Stimulated activated CD4-positive, alpha-beta T cell treated with anti-CD3 and anti-CD28 coated beads, Interleukin-4, amount 100 ng/mL, for 48 hours (primary cell): Measurements from ENCODE around the gene GNB3.
A peak's percentile ranks its signal among the peaks of the same experiment; 100 is the strongest.

Experiments
- DNase-seq, 2 donors: peaks; one replicate each; pipeline ENCODE4 v3.0.0-alpha.2; 2020; ENCODE audit warnings: low read depth in 2 of 2

The GNB3 gene

DNA sequence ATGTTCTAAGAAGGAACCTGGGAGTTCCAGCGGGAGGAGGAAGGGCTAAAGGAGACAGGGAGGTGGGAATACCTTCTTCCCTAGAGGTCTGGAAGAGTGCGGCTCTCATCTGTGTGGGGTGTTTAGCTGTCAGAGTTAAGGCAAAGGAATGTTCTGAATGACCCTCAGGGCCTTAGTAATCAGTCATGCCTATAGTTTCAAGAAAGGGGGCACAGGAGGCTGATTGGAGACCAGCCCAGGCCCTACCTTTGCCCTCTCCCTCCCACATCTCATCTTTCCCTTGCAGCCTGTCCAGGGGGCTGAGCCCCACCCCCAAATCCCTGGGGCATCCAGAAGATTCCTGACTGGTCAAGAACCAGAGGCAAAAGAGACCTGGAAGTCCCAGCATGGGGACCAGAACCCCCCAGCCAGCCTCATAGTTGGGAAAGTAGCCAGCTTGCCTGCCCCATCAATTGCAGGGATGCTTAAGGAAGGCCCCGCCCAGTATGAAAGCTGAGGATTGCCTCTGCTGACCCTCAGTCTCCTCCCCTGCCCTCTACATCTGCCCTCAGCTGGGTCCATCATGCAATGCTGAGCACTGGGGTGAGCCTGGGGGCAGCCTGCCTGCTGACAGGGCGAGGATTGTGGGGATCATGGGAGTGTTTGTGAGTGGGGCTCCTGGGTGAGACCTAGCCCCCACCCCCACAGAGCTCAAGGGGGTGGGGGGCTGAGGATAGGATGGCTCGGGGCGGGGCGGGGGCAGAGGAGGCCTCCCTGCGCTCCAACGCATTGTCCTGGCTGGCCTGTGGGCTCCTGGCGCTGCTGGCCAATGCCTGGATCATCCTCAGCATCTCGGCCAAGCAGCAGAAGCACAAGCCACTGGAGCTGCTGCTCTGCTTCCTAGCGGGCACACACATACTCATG, 17.3 kb upstream of the GNB3 start:
- DNase-seq: no peak

DNA sequence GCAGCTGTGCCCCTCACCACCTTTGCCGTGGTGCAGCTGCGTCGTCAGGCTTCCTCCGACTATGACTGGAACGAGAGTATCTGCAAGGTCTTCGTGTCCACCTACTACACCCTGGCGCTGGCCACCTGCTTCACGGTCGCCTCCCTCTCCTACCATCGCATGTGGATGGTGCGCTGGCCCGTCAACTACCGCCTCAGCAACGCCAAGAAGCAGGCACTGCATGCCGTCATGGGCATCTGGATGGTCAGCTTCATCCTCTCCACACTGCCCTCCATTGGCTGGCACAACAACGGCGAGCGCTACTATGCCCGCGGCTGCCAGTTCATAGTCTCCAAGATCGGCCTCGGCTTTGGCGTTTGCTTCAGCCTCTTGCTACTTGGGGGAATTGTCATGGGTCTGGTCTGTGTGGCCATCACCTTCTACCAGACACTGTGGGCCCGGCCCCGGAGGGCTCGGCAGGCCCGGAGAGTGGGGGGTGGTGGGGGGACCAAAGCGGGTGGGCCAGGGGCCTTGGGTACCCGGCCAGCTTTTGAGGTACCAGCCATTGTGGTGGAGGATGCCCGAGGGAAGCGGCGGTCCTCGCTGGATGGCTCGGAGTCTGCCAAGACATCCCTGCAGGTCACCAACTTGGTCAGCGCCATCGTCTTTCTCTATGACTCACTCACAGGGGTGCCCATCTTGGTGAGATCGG, 16.5 kb upstream of the GNB3 start:
- no peak for DNase-seq

DNA sequence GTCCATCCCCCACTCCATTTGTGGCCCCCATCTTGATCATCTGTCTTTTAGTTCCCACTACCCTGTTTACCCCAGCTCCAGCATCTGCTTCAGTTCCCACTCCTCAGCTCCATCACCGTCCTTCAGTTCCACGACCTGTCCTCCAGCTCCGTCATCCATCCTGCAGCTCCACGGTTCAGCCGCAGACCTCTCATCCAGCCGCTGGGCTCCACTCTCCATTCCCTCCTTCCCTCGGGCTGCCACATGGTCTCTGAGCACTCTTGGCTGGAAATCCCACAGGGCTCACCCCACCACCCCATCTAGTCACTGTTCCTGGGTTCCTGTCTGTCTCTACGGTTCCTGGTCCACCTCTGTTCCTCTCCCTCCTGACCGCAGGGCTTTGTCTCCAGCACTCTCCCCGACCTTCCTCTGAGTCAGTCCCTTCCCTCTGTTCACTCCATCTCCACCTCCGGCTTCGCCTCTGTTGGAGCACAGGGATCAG, 15.8 kb upstream of the GNB3 start:
- no peak for DNase-seq

DNA sequence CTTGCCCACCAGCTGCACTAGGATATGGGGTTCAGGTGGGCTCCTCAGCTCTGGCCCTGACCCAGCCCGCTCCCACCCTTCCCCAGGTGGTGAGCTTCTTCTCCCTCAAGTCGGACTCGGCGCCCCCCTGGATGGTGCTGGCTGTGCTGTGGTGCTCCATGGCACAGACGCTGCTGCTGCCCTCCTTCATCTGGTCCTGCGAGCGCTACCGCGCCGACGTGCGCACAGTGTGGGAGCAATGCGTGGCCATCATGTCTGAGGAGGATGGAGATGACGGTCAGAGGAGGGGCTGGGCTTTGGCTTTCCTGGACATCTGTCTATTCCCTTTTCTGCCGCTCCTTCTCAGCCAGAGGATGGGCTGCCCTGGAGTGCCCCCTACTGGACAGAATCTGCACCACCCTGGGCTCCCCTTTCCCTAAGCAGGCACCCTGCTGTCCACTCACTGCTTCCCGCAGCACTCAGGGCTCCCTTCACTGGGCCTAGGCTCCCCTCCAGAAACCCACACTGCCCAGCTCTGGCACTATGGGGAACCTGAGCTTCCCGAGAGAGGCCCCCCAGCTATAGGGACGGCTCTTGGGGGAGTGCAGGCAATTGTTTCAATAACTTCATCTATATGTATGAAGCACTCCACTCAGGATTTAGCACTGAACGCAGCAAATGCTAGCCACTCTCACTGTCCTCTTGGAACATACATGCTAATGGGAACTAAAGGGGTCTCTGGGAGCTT, 15.2 kb upstream of the GNB3 start:
- peak; percentile 77 to 89 for DNase-seq

DNA sequence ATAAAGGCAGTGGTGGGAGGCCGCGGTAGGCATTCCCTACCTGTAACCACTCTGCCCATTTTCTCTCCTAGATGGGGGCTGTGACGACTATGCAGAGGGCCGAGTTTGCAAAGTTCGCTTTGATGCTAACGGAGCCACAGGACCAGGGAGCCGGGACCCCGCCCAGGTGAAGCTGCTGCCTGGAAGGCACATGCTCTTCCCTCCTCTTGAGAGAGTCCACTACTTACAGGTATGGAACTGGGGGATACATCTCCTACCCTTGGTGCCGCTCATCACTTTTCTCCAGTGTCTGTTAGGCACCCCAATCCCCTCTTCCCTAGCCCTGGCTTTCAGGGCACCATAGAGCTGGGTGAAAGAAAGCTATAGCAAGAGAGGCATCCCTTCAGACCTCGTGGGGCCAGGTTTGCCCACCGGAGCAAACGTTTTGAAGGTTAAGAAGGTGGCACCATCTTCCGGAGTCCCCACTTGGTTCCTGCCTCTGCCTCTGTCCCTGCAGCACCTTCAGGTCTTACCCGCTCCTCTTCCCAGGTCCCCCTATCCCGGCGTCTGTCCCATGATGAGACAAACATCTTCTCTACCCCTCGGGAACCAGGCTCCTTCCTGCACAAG, 14.5 kb upstream of the GNB3 start:
- DNase-seq: no peak

DNA sequence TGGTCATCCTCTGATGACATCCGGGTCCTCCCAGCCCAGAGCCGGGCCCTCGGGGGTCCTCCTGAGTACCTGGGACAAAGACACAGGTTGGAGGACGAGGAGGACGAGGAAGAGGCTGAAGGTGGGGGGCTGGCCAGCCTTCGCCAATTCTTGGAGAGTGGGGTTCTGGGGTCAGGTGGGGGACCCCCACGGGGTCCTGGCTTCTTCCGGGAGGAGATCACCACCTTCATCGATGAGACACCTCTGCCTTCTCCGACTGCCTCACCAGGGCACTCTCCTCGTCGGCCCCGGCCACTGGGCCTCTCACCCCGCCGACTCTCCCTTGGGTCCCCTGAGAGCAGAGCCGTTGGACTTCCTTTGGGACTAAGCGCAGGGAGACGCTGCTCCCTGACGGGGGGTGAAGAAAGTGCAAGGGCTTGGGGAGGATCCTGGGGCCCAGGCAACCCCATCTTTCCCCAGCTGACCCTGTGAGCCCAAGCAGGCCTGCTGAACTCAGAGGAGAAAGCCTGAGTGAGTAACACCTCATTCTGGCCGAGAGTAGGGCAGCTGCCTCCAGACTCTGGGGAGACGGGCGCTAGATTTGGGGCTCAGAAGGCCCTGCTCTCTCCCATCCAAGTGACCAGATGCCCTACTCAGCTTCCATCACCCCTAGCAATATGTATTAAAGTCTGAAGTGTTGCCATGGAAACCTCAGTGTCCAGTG, 13.8 kb upstream of the GNB3 start:
- no peak for DNase-seq

DNA sequence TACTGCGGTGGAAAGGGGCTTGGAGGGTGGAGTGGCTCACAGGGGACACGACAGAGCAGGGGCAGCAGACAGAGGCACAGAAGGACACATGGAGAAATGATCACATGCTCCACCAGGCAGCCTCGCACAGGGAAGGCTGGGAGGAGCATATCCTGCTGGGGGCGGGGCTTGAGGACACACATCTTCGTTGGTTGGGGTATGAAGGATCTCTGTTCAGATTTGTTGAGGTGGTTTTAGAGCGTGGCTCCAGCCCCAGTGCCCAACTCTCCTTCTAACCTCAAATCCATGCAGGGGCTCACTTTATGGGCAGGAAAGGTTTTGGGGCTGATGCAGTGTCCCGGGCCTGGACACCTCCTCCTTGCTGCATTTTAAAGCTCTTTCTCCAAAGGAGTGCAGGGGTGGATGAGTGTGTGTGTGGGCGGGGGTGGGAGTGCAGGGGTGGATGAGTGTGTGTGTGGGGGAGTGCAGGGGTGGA, 13.3 kb upstream of the GNB3 start:
- DNase-seq: peak; percentile 61 to 66

DNA sequence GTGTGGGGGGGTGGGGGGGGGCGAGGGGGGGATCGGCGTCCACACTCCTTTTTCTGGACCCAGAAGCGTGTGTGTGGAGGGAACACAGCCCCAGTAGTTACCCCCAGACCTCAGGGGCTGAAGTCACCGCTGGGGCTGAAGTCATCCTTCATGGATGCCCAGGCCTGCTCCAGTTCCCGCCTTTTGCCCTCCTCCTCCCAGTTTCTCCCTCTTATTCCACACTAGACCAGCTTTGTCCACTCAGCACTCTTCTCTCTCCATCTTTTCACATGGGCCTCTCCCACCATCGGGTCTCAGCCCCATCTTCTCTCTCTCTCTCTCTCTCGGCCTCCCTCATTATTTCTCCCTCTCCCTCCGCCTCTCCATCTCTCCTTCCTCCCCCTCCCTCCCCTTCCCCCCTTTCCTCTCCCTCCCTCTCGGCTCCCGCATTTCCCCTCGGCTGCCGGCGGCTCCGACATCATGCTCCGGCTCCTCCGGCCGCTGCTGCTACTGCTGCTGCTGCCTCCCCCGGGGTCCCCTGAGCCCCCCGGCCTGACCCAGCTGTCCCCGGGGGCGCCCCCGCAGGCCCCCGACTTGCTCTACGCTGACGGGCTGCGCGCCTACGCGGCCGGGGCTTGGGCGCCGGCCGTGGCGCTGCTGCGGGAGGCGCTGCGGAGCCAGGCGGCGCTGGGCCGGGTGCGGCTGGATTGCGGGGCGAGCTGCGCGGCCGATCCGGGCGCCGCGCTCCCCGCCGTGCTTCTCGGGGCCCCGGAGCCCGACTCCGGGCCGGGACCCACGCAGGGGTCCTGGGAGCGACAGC, 12.5 kb upstream of the GNB3 start, which contains the start of gene P3H3:
Gene P3H3, plus strand, starts transcription at position 426 of the 799 bp plus-strand sequence. Its CDS starts 34 bp downstream, at position 460.
- DNase-seq: no peak

DNA sequence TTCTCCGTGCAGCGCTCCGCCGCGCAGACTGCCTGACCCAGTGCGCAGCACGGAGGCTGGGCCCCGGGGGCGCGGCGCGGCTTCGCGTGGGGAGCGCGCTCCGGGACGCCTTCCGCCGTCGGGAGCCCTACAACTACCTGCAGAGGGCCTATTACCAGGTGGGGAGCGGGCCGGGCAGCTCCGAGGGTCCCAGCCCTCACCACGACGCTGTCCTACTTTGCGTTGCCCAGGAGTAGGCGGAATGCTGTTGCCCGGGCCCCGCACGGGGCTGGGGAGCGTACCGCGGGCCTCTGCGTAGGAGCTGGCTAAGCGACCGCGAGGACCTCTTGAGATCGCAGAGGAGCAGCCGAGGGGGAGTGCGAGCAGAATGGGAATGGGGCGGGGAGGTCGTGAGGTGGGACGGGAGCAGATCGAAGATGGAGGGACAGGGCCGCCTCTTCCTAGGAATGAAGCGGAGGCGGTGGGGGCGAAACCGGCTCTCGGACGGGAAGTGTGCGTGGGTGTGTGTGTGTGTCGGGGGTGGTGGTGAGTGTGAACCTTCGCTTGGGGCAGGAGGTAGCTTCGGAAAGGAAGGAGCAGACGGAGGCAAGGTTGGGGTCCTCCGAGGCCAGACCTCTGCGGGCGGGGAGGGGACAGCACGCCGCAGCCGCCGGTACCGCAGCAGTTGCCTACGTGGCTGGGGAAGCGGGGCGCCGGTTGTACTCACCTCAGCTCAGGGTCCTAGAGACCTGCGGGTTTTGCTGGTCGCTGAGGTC, 11.8 kb upstream of the GNB3 start:
- DNase-seq: peak in 1 of 2 donors; percentile 39

DNA sequence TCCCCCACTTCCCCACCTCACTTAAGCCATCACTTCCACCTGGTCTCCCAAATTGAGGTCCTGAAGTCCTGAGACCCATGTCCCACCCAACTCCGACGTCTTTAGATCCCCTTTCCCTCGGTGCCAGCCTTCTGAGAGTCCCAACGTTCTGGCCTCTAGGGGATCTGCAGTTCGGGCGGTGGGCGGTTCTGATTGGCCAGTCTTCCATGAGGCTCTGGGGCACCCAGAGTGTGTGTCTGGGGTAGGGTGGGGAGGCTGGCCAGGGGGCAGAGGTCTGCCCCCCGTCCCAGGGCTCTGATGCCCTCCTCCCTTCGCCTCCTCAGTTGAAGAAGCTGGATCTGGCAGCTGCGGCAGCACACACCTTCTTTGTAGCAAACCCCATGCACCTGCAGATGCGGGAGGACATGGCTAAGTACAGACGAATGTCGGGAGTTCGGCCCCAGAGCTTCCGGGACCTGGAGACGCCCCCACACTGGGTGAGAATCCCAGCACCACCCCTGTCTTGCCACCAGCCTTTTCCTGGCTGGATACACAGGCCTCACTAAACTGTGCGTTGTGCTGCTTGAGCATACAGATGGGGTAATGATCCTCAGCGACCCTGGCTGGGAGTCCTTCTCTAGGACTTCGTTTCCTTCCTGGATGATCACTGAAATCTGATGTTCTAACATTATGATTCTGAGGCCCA, 11.0 kb upstream of the GNB3 start:
- DNase-seq: no peak

DNA sequence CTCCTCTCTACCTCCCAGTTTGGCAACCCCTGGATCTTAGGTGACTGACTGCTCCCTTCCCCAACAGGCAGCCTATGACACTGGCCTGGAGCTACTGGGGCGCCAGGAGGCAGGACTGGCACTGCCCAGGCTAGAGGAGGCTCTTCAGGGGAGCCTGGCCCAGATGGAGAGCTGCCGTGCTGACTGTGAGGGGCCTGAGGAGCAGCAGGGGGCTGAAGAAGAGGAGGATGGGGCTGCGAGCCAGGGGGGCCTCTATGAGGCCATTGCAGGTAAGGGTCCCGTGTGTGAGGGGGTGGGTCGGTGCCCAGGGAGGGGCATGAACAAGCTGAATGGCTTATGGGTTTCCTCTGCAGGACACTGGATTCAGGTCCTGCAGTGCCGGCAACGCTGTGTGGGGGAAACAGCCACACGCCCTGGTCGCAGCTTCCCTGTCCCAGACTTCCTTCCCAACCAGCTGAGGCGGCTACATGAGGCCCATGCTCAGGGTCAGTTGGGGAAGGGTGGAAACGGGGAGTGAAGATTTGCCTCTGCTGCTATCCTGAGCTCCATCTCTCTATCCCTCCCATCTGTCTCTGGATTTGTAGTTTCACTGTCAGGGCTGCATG, 10.3 kb upstream of the GNB3 start:
- no peak for DNase-seq

DNA sequence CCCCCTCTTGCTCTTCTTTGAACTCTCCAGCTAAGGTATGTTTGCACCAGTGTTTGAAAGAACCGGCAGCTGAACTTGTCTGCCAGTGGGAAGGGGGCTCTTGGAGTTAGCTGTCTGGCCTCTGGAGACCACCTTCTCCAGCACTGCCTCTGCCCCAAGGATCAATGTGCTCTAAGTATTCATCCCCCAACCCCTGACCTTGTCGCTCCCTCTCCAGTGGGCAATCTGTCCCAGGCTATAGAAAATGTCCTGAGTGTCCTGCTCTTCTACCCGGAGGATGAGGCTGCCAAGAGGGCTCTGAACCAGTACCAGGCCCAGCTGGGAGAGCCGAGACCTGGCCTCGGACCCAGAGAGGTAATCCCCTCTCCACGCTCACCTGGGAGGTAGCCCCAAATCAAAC, 9.7 kb upstream of the GNB3 start:
- no peak for DNase-seq

DNA sequence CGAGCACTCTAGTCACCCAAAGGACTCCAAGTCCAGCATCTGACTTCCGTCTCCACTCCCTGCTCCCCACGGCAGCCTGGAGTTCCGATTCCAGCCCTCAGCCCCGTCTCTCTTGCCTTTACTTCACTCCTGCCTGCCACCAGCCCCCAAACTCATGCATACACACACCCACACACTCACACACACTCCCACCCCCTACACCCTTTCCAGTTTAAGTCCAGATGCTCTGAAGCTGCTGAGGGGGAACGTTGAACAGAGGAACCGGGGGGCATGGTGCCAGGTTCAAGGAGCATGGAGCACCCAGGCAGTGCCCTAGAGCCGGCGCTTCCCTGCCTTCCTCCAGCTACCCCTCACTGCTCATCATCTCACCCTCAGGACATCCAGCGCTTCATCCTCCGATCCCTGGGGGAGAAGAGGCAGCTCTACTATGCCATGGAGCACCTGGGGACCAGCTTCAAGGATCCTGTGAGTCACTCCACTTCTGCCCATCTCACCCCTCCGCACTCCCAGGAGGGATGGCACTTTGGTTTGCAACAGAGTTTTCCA, 9.2 kb upstream of the GNB3 start:
- no peak for DNase-seq

DNA sequence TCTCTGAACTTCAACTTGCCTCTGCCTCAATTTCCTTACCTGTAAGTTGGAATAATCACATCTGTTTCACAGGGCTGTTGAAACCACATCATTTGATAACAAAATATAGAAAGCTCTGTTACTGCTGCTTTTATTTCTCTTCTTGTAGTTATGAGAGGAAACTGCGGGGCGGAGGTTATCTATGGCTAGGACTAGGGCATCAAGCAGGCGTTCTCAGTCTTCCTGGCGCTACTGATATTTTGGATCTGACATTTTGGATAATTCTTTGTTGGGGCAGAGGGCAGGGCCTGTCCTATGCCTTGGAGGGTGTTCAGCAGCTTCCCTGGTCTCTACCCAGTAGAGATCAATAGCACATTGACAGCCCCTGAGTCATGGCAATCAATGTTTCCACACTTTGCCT, 8.6 kb upstream of the GNB3 start:
- no peak for DNase-seq

DNA sequence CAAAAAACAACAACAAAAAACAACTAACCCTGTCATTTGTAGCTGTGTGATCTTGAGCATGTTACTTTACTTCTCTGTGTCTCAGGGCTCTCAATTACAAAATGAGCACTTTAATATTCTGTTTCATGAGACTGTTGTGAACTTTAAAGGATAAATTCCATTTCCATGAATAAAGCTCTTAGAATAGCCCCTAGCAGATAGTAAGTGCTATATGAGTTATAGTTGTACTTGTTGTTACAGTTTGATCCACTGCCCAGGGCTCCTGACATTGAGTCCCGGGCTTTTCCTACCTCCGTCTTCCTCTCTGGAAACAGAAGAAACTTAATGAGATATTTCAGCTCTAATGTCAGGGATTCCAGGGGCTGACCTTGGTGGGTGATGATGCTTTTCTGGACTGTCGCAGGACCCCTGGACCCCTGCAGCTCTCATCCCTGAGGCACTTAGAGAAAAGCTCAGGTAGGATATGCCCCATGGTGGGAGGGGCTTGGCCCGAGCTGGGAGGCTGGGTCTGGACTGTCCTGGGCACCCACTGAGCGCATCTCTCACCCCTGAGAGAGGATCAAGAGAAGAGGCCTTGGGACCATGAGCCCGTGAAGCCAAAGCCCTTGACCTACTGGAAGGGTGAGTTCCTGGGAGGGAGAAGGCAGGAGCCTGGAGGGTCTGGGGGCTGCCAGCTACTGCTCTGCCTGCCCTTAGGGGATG, 7.4 kb upstream of the GNB3 start:
- no peak for DNase-seq

DNA sequence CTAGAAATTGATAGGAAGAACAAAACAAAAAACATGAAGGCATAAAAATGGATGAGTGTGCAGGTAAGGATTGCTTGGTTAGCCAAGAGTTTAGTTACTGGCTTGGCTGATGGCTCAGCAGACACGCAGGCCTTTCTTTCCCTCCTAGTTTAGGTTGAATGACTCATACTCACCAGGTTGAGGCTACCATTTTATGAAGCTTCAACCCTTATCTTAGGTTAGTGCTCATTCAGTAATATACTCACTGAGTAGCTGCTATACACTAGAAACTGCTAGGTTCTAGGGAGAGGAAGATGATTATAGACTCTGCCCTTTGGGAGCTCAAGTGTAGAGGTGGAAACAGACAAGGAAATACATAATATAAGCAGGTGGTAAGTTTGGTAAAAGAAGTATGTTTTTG, 6.5 kb upstream of the GNB3 start:
- no peak for DNase-seq

DNA sequence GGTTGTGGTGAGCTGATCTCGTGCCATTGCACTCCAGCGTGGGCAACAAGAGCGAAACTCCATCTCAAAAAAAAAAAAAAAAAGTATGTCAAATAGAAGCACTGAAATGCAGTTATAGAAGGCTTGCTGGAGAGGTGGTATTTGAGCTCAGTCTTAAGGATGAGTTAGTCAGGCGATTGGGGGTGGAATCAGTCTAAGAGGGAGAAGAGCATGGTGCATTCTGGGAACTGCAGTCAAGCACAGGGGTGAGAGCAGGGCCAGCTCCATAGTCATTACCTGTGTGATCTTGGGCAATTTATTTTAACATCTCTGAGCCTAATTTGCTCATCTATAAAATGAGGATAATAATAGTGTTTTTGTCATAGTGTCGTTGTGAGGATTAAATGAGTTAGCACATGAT, 5.9 kb upstream of the GNB3 start:
- no peak for DNase-seq

DNA sequence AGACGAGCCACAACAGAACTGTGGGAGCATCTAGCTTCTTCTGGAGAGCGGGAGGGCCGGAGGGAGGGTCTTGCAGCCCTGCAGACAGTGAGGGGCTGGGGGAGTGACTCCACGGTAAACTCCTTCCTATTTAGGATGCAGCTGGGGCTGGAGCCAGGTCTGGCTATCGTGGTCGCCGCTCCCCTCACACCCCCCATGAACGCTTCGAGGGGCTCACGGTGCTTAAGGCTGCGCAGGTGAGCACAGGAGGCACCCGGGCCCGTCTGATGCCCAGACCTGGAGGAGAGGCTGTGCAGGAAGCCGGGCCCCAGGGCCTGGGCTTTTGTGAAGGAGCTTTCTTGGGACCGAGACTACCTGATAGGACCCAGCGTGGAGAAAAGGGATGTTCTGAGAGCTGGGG, 3.9 kb upstream of the GNB3 start:
- DNase-seq: no peak
